DMS114 treated with DMSO at 0.1 percent for 48 hours (cell line): ENCODE data around the gene RXFP2.

ENCODE experiments used
- DNase-seq: peaks from one replicate; lab custom pipeline; 2025; ENCODE audit not compliant: unreplicated experiment; lab: John Stamatoyannopoulos, UW

The RXFP2 gene

GRCh38 chr13:31739226-31739625 is at the start of gene RXFP2:
RXFP2 (plus strand) TSS chr13:31739526; CDS start chr13:31739613, 87 bp downstream.
- no peak for DNase-seq

- DNase-seq, result no peak
These were observed 42.0 kb upstream of the RXFP2 start for GRCh38 chr13:31697290-31697689.

GRCh38 chr13:31699650-31700049 is 39.7 kb upstream of the RXFP2 start:
- DNase-seq, result no peak

- no peak for DNase-seq
These were observed 35.5 kb upstream of the RXFP2 start for GRCh38 chr13:31703780-31704179.

- DNase-seq, result no peak
These were observed 33.2 kb upstream of the RXFP2 start for GRCh38 chr13:31706105-31706504.

- no peak for DNase-seq
These were observed 21.7 kb upstream of the RXFP2 start for GRCh38 chr13:31717583-31717982.

GRCh38 chr13:31719214-31719613 is 20.1 kb upstream of the RXFP2 start:
- no peak for DNase-seq

- DNase-seq, result no peak
These were observed 16.7 kb upstream of the RXFP2 start for GRCh38 chr13:31722673-31723072.

- DNase-seq, result no peak
These were observed 13.5 kb upstream of the RXFP2 start for GRCh38 chr13:31725841-31726240.

- DNase-seq, result no peak
These were observed 7.4 kb upstream of the RXFP2 start for GRCh38 chr13:31731921-31732320.

- no peak for DNase-seq
These were observed 6.3 kb upstream of the RXFP2 start for GRCh38 chr13:31733066-31733465.

- no peak for DNase-seq
These were observed 5.7 kb upstream of the RXFP2 start for GRCh38 chr13:31733647-31734046.

- peak; percentile 23 for DNase-seq
These were observed 2.9 kb downstream of the RXFP2 start for GRCh38 chr13:31742097-31742734.

GRCh38 chr13:31747291-31747690 is 8.0 kb downstream of the RXFP2 start:
- DNase-seq, result no peak

- DNase-seq, result no peak
These were observed 8.6 kb downstream of the RXFP2 start for GRCh38 chr13:31747966-31748365.

- no peak for DNase-seq
These were observed 10.6 kb downstream of the RXFP2 start for GRCh38 chr13:31749929-31750328.

- DNase-seq, result no peak
These were observed 15.9 kb downstream of the RXFP2 start for GRCh38 chr13:31755211-31755610.

GRCh38 chr13:31755803-31756212 is 16.5 kb downstream of the RXFP2 start:
- no peak for DNase-seq

- no peak for DNase-seq
These were observed 17.0 kb downstream of the RXFP2 start for GRCh38 chr13:31756346-31756745.

- DNase-seq, result no peak
These were observed 22.6 kb downstream of the RXFP2 start for GRCh38 chr13:31761951-31762350.

GRCh38 chr13:31764556-31764955 is 25.2 kb downstream of the RXFP2 start:
- DNase-seq, result no peak

- no peak for DNase-seq
These were observed 25.9 kb downstream of the RXFP2 start for GRCh38 chr13:31765138-31765785.
